HG02642 (cell line): ENCODE measurements around the gene IL31RA.

Experiments used
- ATAC-seq: cut with Tn5 transposase; IDR thresholded peaks from one replicate; pipeline ENCODE4 v1.9.1; 2021; ENCODE audit warnings: mild to moderate bottlenecking; ENCODE audit not compliant: unreplicated experiment, poor library complexity

The IL31RA gene

GRCh38 chr5:55857247-55857640 lies 6.1 kb downstream of the IL31RA start:
- ATAC-seq = no peak

GRCh38 chr5:55858104-55858503 lies 6.9 kb downstream of the IL31RA start:
- no peak for ATAC-seq

GRCh38 chr5:55860288-55860687 lies 9.1 kb downstream of the IL31RA start:
- ATAC-seq = no peak

- no peak for ATAC-seq
Measured at GRCh38 chr5:55860709-55861108, 9.6 kb downstream of the IL31RA start.

- ATAC-seq = no peak
Measured at GRCh38 chr5:55864606-55865541, 13.7 kb downstream of the IL31RA start.

- ATAC-seq = no peak
Measured at GRCh38 chr5:55865831-55866230, 14.7 kb downstream of the IL31RA start.

GRCh38 chr5:55866485-55866884 lies 15.3 kb downstream of the IL31RA start:
- ATAC-seq = no peak

GRCh38 chr5:55866934-55867333 lies 15.8 kb downstream of the IL31RA start:
- ATAC-seq = no peak

GRCh38 chr5:55868846-55869245 lies 17.7 kb downstream of the IL31RA start:
- ATAC-seq = no peak

- ATAC-seq = no peak
Measured at GRCh38 chr5:55869847-55870246, 18.7 kb downstream of the IL31RA start.

- ATAC-seq = no peak
Measured at GRCh38 chr5:55873234-55873633, 22.1 kb downstream of the IL31RA start.

- no peak for ATAC-seq
Measured at GRCh38 chr5:55877655-55878054, 26.5 kb downstream of the IL31RA start.

GRCh38 chr5:55880453-55880852 lies 29.3 kb downstream of the IL31RA start:
- ATAC-seq = no peak

- ATAC-seq = no peak
Measured at GRCh38 chr5:55885359-55885758, 34.2 kb downstream of the IL31RA start.

- no peak for ATAC-seq
Measured at GRCh38 chr5:55888205-55888604, 37.0 kb downstream of the IL31RA start.

GRCh38 chr5:55892479-55892878 lies 41.3 kb downstream of the IL31RA start:
- ATAC-seq = no peak

GRCh38 chr5:55894135-55894534 lies 43.0 kb downstream of the IL31RA start:
- ATAC-seq = no peak

- ATAC-seq = no peak
Measured at GRCh38 chr5:55895346-55895745, 44.2 kb downstream of the IL31RA start.

GRCh38 chr5:55896238-55896637 lies 45.1 kb downstream of the IL31RA start:
- ATAC-seq = no peak

GRCh38 chr5:55896663-55897062 lies 45.5 kb downstream of the IL31RA start:
- ATAC-seq = no peak

GRCh38 chr5:55897206-55897894 lies 46.2 kb downstream of the IL31RA start:
- ATAC-seq = no peak

- ATAC-seq = no peak
Measured at GRCh38 chr5:55897905-55898304, 46.7 kb downstream of the IL31RA start.
